Right atrium auricular region (tissue), 2 donors: ENCODE results near the gene SH2D2A. TPM values are rescaled to one million over a fixed set of nuclear protein-coding genes. Genes with fewer than 3 reads are reported as not detected.

Source experiments
- DNase-seq: peaks from one replicate; pipeline ENCODE4 v3.0.0-alpha.2; 2019; ENCODE audit warnings: low spot score
- H3K27ac ChIP-seq, 2 donors: fragments of 200-600 bp; sonication (generic); 1 replicate in 1 of 2; 2 replicates in 1 of 2; pipeline ENCODE4 v1.5.1; 2016 to 2019
- H3K27me3 ChIP-seq, 2 donors: fragments of 200-600 bp; sonication (generic); one replicate each; pipeline versions ENCODE4 v1.5.1 to v1.6.0; 2017 to 2019
- H3K36me3 ChIP-seq: fragments of 200-600 bp; sonication (generic); one replicate; pipeline ENCODE4 v1.5.1; 2016
- H3K4me1 ChIP-seq, 2 donors: fragments of 200-600 bp; sonication (generic); one replicate each; pipeline versions ENCODE4 v1.5.1 to v1.6.0; 2017 to 2019
- H3K4me3 ChIP-seq, 2 donors: fragments of 200-600 bp; sonication (generic); 1 replicate in 1 of 2; 2 replicates in 1 of 2; pipeline ENCODE4 v1.5.1; 2017 to 2019; ENCODE audit warnings: mild to moderate bottlenecking in 1 of 2, moderate library complexity in 1 of 2
- H3K9me3 ChIP-seq, 2 donors: fragments of 200-600 bp; sonication (generic); one replicate each; pipeline ENCODE4 v1.5.1; 2019
- total RNA-seq, 2 donors: library from RNA; depleted of rRNA; stranded (reverse); fragments of >200 nt; gene quantifications; one replicate each; pipeline ENCODE4 v1.1.0, GENCODE V29; 2016
- TF ChIP-seq, protein P1 (sequence below), 2 donors: fragments of 200-600 bp; sonication (generic); IDR thresholded peaks; one replicate each; pipeline ENCODE4 v1.5.1; 2019; ENCODE audit warnings: antibody characterized with exemption in 2 of 2

Gene SH2D2A
- total RNA-seq, 2 donors from 2014 or later, result 0.30 to 0.98 TPM

DNA sequence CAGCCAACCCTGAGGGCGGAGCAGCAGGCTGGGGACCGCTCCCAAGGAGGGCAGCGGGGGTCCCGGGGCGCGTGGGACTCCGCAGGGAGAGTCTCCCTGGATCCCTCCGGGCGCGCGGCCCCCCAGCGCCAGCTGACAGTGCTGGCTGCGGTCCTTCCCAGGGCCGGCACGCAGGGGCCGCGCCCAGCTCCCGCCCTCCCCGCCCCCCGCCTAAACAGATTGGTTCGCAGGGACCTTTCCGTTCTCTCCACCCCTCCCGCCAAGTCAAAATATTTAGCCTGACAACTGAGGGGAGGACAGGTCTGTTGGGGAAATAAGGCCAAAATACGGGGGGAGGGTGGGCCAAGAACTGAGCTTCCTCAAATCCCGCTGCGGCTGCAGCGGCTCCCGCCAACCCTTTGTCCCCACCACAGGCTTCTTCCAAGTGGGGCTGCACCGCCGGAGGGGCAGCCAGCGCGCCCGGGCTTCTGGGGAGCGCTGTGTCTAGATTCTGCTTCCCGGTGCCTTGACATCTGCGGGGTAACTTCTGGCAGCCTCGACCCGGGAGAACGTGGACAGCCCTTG, 42.4 kb upstream of the SH2D2A start, which contains the start of gene INSRR:
Gene INSRR, minus strand, starts transcription at position 159 of the 564 bp plus-strand sequence. CDS start 496 bp downstream, outside the sequence.
- Histone ChIP-seq H3K4me1 (peaks cover 0 to 33% of the 10 kb centered on the region in 2 donors), H3K27me3 (peaks cover 6 to 15% of the 10 kb centered on the region in 2 donors), H3K9me3 (no peaks in the 10 kb centered on the region), H3K27ac (no peak within 1 kb of the TSS), H3K4me3 (peak within 1 kb of the TSS; percentile 23 to 44), H3K36me3 (no peaks in the 10 kb centered on the region)
- TF ChIP-seq, protein P1, sequence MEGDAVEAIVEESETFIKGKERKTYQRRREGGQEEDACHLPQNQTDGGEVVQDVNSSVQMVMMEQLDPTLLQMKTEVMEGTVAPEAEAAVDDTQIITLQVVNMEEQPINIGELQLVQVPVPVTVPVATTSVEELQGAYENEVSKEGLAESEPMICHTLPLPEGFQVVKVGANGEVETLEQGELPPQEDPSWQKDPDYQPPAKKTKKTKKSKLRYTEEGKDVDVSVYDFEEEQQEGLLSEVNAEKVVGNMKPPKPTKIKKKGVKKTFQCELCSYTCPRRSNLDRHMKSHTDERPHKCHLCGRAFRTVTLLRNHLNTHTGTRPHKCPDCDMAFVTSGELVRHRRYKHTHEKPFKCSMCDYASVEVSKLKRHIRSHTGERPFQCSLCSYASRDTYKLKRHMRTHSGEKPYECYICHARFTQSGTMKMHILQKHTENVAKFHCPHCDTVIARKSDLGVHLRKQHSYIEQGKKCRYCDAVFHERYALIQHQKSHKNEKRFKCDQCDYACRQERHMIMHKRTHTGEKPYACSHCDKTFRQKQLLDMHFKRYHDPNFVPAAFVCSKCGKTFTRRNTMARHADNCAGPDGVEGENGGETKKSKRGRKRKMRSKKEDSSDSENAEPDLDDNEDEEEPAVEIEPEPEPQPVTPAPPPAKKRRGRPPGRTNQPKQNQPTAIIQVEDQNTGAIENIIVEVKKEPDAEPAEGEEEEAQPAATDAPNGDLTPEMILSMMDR (IDR thresholded peaks at IDR 0.05), result no peak
- DNase-seq, result no peak

DNA sequence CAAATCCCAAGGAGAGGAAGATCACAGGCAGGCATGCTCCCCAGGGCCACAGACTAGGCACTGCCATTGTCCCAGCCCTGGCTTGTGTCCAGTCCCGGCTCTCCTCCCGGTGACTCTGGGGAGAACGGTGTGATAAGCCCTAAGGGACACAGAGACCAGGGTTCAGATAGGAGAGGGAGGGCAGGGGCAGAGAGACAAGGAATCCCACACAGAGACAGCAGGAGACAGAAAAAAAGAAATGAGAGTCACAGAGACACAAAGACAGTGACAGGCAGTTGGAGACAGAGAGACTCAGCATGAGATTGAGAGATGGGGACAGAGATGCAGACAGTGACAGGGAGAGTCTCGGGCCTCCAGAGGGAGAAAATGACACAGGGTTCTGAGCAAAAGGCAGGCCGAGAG, 41.9 kb upstream of the SH2D2A start:
- no peak for DNase-seq
- peak overlapping the region; percentile 23 to 44 for H3K4me3 ChIP-seq

DNA sequence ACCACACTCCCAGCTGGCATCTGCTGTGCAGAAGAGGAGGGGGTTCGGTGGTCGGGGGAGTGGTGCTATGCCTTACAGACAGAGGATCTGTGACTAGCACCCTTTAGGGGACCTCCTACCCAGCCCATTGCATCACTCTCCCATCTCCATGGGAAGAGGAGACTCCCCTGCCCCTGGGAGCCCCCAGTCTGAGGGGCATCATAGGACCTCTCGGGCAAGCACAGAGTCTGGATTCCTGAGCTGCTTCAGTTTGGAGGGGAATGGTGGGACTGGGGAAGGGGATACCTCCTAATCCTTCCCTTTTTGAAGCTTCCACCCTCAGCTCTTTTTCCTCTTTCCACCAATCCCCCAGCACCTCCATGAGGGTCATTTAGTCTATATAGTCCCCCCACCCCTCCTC, 40.9 kb upstream of the SH2D2A start:
- Histone ChIP-seq H3K4me3 (no peak overlapping the region), H3K9me3 (no peaks in the 10 kb centered on the region), H3K27me3 (peaks cover 6 to 15% of the 10 kb centered on the region in 2 donors), H3K27ac (no peak overlapping the region), H3K4me1 (peaks cover 0 to 39% of the 10 kb centered on the region in 2 donors), H3K36me3 (no peaks in the 10 kb centered on the region)
- DNase-seq, result no peak
- TF ChIP-seq, protein P1 (IDR thresholded peaks at IDR 0.05), result no peak

More for the DNA sequence above, 41.9 kb upstream of the SH2D2A start:
- peaks cover 0 to 33% of the 10 kb centered on the region in 2 donors for H3K4me1 ChIP-seq
- H3K36me3 ChIP-seq, result no peaks in the 10 kb centered on the region
- TF ChIP-seq, protein P1 (IDR thresholded peaks at IDR 0.05), result no peak
- no peaks in the 10 kb centered on the region for H3K9me3 ChIP-seq
- H3K27ac ChIP-seq, result no peak overlapping the region
- peaks cover 6 to 15% of the 10 kb centered on the region in 2 donors for H3K27me3 ChIP-seq

DNA sequence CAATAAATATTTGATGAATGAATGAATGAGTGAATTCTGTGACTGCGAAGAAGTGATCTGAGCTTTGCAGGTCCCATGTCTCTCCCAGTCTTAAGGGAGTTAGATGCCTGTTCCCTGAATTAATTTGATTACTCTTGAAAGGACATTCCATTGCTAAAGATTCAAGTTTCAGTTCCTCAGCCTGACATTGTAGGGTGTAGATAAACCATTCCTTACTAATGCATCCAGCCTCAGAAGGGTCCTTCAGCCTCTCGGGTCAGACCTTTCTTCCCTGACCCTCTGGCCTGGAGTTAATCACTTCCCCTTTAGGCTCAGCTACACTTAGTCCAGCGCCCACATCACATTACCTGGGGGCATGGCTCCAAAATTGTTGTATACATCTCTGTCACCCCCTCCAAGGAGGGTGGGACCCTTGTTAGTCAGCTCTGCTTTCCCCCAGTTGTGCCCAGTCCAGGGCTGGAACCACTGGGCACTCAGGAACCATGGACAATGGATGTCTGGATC, 39.7 kb upstream of the SH2D2A start:
- Histone ChIP-seq H3K36me3 (no peaks in the 10 kb centered on the region), H3K27me3 (peaks cover 4 to 11% of the 10 kb centered on the region in 2 donors), H3K27ac (no peak overlapping the region), H3K9me3 (no peaks in the 10 kb centered on the region), H3K4me3 (no peak overlapping the region), H3K4me1 (peaks cover 0 to 48% of the 10 kb centered on the region in 2 donors)
- TF ChIP-seq, protein P1 (IDR thresholded peaks at IDR 0.05), result no peak
- no peak for DNase-seq

DNA sequence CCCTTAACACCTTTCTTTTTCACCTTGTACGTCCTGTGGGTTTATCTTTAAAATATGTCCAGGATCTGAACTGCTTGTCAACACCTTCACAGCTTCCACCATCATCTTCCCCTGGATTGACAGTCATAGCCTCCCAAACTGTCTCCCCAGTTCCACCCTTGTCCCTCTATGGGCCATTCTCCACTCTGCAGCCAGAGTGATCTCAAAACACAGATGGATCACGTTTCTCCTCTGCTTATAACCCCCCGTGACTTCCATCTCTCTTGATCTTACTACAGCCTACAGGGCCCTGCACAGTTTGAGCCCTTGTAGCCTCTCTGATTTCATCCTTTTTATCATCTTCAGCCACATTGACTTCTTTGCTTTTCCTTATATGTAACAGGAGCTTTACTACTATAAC, 38.0 kb upstream of the SH2D2A start:
- TF ChIP-seq, protein P1 (IDR thresholded peaks at IDR 0.05), result no peak
- DNase-seq, result no peak
- no peaks in the 10 kb centered on the region for H3K27me3 ChIP-seq

More for the DNA sequence above, 38.0 kb upstream of the SH2D2A start:
- Histone ChIP-seq H3K27ac (no peak overlapping the region), H3K4me3 (no peak overlapping the region), H3K36me3 (no peaks in the 10 kb centered on the region), H3K4me1 (peaks cover 0 to 32% of the 10 kb centered on the region in 2 donors), H3K9me3 (no peaks in the 10 kb centered on the region)
